M059J (cell line): ENCODE results near the gene MISFA. TPM values are rescaled to one million over a fixed set of nuclear protein-coding genes. Genes with fewer than 3 reads are reported as not detected.
A peak's percentile ranks its signal among the peaks of the same experiment; 100 is the strongest.
"Not testable (repeated sequence)": the region's sequence is repeated elsewhere in the genome, so short reads cannot be mapped to it uniquely, and the experiment has no call there.

Experiments
- DNase-seq: peaks from one replicate; pipeline ENCODE4 v3.0.0-alpha.2; 2012; ENCODE audit warnings: low read depth
- total RNA-seq: library from RNA; depleted of rRNA; stranded (reverse); fragments of >200 nt; shearing (Covaris generic); gene quantifications from 2 replicates; pipeline ENCODE4 v1.2.3, GENCODE V29; 2014; rRNA removed

The MISFA gene
- total RNA-seq = not detected in 2 replicates

GRCh38 chr11:18599739-18600230, at the start of gene MISFA:
Gene MISFA (plus strand): TSS chr11:18599789. CDS start chr11:18599929, 140 bp downstream.
- DNase-seq = no peak

DNA sequence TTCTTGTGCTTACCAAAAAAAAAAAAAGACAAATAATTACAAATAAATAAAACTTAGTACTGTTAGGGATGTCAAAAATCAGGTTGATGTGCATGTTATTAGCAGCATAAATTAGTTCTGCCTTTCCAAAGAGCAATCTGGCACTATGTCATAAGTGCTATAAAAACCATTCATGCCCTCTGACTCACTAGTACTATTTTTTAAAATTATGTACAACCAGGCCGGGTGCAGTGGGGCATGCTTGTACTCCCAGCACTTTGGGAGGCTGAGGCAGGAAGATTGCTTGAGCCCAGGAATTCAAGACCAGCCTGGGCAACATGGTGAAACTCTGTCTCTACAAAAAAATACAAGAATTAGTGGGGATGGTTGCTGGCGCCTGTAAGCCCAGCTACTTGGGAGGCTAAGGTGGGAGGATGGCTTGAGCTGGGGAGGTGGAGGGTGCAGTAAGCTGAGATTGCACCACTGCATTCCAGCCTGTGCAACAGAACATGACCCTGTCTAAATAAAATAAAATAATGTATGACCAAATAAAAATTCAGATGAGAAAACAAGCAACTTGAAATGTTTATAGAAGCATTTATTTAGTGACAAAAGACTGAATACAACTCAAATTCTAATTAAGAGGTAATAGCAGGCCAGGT, 36.4 kb upstream of the MISFA start:
- DNase-seq = peak; percentile 22

- no peak for DNase-seq
Measured at GRCh38 chr11:18564149-18564548, 35.4 kb upstream of the MISFA start.

GRCh38 chr11:18566406-18566805, 33.2 kb upstream of the MISFA start:
- DNase-seq = no peak

- no peak for DNase-seq
Measured at GRCh38 chr11:18567081-18567480, 32.5 kb upstream of the MISFA start.

GRCh38 chr11:18575361-18575760, 24.2 kb upstream of the MISFA start:
- no peak for DNase-seq

DNA sequence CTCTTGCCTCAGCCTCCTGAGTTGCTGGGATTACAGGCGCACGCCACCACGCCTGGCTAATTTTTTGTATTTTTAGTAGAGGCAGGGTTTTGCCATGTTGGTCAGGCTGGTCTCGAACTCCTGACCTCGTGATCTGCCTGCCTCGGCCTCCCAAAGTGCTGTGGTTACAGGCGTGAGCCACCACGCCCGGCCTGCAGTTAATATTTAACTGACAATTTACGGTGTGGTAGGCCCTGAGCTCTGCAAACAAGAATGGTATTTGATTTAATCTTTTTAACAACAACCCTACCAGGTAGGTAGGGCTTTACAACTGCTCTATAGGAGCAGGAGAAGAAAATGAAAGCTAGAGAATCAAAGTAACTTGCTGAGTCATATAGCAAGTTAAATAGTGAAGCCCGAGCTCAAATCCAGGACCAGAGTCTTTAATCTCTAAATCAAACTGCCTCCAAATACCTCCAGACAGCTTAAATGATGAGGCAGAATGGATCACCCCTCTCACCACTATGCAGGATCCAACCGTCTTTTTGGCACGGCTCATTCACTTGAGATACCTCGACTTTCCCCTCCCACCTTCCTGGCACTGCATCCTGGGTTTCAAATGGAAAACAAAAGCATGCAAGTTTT, 20.5 kb upstream of the MISFA start:
- DNase-seq = no peak

DNA sequence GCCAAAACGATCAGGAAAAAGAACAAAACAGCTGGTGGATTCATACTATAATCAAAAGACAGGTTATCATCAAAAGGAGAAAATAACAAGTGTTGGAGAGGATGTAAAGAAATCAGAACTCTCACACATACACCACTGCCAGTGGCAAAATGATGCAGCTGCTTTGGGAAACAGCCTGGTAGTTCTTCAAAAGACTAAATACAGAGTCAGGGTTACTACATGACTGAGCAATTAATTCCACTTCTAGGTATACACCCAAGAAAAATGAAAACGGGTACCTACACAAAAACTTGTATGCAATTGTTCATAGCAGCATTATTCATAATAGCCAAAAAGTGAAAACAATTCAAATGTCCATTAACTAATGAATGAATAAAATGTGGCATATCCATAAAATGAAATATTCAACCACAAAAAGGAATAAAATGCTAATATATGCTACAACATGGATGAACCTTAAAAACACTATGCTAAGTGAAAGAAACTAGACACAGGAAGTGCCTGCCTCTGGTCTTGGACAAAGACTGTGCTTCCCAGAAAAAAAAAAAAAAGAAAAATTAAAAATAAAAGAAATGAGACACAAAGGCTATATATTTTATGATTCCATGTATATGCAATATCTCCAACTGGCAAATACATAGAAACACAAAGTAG, 19.3 kb upstream of the MISFA start:
- DNase-seq = no peak

GRCh38 chr11:18581825-18582224, 17.8 kb upstream of the MISFA start:
- DNase-seq = no peak

- peak; percentile 90 for DNase-seq
Measured at GRCh38 chr11:18588297-18589252, 11.0 kb upstream of the MISFA start, which contains the start of gene UEVLD. Gene UEVLD (minus strand): TSS chr11:18588734. CDS start chr11:18588654, 80 bp downstream.

DNA sequence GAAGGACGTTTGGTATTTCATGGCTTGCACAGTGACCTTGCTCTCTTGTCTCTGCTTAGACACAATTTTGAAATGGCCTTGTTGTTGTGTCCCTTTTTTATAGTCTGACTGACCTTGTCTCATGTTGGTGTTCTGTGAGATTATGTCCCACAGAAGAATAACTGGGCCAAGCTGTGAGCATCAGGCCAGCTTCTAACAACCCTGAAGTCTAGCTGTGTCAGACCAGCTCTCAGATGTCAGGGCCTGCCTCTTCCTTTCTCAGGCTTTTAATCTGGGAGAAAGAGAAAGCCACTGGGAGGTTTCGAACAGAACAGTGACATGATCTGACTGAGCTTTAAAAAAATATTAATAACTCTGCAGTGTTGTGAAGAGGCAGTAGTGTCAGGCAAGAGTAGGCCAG, 9.0 kb upstream of the MISFA start:
- no peak for DNase-seq

- DNase-seq = not testable (repeated sequence)
Measured at GRCh38 chr11:18594088-18594487, 5.5 kb upstream of the MISFA start.

DNA sequence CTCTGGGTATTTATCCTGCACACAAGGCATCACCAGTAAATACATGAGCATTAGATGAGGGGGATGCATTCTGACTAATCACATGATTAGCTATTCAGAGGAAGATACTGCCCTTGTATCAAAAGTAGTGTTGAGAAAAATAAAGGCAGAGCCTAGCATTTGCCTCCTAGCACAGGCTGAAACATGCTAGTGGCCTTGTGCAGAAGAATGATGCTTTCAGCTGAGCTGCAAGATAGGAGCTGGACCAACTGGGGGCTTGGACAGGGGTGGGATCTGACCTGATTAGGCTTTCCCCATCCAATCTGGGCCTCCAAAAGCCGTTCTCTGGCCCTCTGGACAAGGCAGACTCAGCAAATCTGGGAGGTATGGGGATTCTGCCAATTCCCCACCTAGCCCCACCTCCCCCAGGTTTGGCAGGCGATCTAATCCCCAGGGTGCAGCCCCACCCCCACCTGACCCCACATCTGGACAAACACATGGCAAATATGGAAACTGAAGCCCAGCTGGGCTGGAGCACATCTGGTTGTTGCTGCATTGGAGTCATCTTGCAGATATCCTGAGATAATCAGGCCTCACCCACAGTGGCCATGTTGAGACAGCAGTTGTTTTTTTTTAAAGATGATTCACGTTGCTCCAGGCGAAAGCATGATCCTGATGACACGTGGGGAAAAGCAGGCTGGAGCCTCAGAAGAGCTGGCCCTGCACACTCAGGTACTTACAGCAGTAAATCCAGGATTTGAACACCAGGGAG, 4.4 kb upstream of the MISFA start:
- DNase-seq = no peak

DNA sequence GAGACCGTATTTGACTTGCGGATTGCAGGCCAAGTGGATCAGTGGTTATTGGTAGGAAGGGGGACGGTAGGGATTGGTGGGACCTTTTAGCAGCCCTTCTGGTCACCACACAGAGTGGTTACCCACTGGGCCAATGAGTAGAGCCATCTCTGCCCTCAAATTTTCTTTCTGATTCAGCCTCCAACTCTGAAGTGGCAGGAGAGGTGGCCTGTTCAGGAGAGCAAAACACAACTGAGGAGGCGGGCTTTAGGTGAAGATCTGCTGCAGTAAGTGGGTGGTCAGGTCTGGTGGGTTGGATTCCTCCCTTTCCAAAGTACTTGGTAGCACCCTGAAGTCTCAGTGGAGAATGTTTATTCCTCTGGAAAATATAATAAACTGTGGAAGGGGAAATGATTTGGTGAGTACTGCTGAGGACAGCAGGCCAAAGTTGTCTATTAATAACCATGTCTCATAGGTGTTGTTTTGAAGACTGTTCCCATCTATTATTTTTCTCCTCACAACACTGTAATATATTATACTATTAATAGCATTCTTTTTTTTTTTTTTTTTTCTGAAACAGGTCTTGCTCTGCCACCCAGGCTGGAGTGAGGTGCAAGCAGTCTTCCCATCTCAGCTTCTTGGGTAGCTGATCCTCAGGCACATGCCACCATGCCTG, 1.5 kb downstream of the MISFA start:
- no peak for DNase-seq

DNA sequence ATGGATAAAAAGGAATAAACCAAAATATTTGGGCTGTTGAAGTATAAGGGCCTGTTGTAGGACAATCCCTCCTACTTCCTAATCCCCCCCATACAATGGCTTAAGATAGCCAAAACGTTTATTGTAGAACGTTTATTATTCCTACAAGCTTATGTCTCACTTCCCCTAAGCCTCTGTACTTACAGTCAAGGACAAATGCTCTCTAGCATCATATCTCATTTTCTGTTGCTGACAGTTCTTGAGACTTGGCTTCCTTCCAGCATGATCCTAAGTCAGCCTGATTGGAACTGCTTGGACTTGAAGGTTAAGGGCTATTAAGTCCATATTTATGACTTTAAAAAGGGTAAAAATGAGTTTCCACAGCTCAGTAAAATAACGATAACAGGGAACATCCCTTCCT, 8.8 kb downstream of the MISFA start:
- no peak for DNase-seq

GRCh38 chr11:18611196-18611595, 11.6 kb downstream of the MISFA start:
- no peak for DNase-seq

DNA sequence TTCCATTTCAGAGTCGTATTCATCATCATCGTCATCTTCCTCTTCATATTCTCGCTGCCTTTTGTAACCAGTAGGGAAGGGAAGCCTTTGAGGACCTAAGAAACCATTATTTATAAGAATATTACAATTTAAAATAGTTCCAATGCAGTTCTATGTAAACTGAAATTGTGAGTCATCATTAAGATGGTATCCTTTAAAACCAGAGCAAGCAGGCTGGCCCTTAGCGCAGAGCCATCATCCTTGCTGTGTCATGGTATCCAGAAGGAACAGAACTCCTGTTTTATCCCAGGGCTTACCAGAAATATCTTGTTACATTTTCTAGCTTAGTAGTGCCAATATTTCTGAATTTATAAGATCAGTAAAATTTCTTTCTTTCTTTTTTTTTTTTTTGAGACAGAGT, 12.8 kb downstream of the MISFA start:
- no peak for DNase-seq

DNA sequence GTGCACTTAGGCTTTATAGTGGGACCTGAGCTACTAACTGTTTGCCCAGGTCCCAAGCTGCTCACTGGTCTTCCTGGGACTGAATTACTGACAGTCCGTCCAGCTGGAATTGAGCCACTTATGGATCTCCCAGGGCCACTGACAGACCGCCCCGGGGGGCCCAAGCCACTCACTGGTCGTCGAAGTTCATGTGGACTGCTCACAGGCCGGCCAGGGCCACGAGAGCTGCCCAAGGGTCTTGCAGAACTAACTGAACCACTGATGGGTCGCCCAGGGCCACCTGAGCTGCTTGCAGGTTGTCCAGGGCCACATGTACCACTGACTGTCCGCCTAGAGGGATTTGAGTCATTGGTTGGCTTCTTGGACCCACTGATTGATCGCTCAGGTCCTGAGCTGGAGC, 15.1 kb downstream of the MISFA start:
- no peak for DNase-seq

DNA sequence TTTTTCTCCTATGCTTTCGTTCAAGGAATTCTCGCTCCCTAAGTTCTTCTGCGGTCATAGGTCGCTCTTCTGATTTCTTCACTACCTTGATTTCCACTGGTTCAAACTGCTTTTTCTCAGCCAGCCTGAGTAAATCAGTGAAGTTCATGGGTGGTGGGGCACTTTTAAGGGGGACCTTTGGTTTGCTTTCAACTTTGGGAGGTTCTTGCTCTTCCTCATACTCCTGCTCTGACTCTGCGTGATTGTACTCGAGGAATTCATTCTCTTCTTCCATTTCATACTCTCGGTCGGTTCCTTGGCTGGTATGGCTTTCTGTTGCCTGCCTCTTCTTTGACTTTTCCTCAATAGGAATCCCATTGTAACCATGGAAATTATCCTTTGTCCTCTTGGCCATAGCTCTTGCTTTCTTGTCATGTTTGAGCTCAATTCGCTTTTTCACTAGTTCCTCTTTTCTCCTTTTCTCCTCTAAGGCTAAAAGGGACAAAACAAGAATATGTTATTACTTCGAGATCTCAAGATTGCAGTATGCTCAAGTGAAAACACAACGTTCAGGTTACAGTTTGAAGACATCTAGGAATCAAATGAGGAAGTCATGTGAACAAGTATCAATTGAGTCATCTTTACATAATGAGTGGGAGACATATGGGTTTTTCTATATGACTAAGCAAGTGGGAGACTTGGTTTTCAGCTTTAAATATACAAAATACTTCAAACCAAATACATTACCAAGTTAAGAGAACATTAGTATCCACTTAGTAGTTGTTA, 16.2 kb downstream of the MISFA start:
- no peak for DNase-seq
